GM12878 (cell line): Measurements from ENCODE around the gene NEGR1. TPM values are rescaled to one million over a fixed set of nuclear protein-coding genes. Genes with fewer than 3 reads are reported as not detected.

Source experiments
- ATAC-seq: fragments of 200-7000 bp; cut with Tn5 transposase; 3 replicates; pipeline ENCODE4 v1.9.1; 2020; ENCODE audit warnings: mild to moderate bottlenecking, moderate library complexity
- BruUV-seq: library from RNA; stranded (reverse); fragments of 400-500 nt; replicated peaks from 2 replicates; lab custom pipeline; 2021; lab: Mats Ljungman, UMichigan
- CTCF ChIA-PET: fragments of 300-600 bp; sonication (Branson Sonifier 250); formaldehyde crosslinking; extraction: SDS; loops from one replicate; lab custom pipeline; 2021; ENCODE audit warnings: inconsistent platforms; lab: Yijun Ruan, JAX
- POLR2A ChIA-PET: fragments of 350-600 bp; formaldehyde crosslinking; extraction: SDS; loops from one replicate; lab custom pipeline; 2021; ENCODE audit warnings: inconsistent platforms; lab: Charles Lee
- RAD21 ChIA-PET: fragments of 300-600 bp; sonication (Branson Sonifier 250); formaldehyde crosslinking; loops from one replicate; lab custom pipeline; 2023; ENCODE audit warnings: antibody characterized with exemption; ENCODE audit not compliant: unreplicated experiment; lab: Charles Lee
- SMC1A ChIA-PET: fragments of 300-600 bp; sonication (Branson Sonifier 250); formaldehyde crosslinking; loops from one replicate; lab custom pipeline; 2023; ENCODE audit not compliant: unreplicated experiment, uncharacterized antibody; lab: Charles Lee
- DNase-seq: peaks from one replicate; pipeline ENCODE4 v3.0.0-alpha.2; 2011; ENCODE audit warnings: low read depth, low spot score
- FAIRE-seq: peaks from 3 replicates; lab custom pipeline; 2011; peaks lifted over from hg19 to GRCh38; lab: Jason Lieb, UNC
- H2AFZ ChIP-seq: 2 replicates; pipeline ENCODE4 v1.6.0; 2011; ENCODE audit warnings: low read depth, low read length, control low read depth; ENCODE audit not compliant: control insufficient read depth
- H3K27ac ChIP-seq: 2 replicates; pipeline ENCODE4 v1.5.1; 2011; ENCODE audit warnings: control low read depth; ENCODE audit not compliant: control insufficient read depth, insufficient read depth
- H3K27me3 ChIP-seq, 2 experiments: replicated peaks in 1 of 2; 2 replicates each; pipeline versions ENCODE4 v1.6.0 to v1.6.1; 2011; ENCODE audit warnings: low read length in 1 of 2; ENCODE audit not compliant: control insufficient read depth in 2 of 2, insufficient read depth in 2 of 2
- H3K36me3 ChIP-seq, 2 experiments: 2 replicates each; pipeline ENCODE4 v1.5.1; 2011; ENCODE audit warnings: low read length in 1 of 2; ENCODE audit not compliant: control insufficient read depth in 2 of 2, insufficient read depth in 2 of 2
- H3K4me1 ChIP-seq: 2 replicates; pipeline ENCODE4 v1.6.1; 2011; ENCODE audit warnings: mild to moderate bottlenecking, low read length, moderate library complexity, mixed read lengths; ENCODE audit not compliant: control insufficient read depth, insufficient read depth
- H3K4me2 ChIP-seq: 2 replicates; pipeline ENCODE4 v1.6.0; 2011; ENCODE audit warnings: control low read depth; ENCODE audit not compliant: control insufficient read depth, insufficient read depth
- H3K4me3 ChIP-seq: fragments of 200-600 bp; sonication (generic); 2 replicates; pipeline ENCODE4 v1.5.1; 2016
- H3K79me2 ChIP-seq: 2 replicates; pipeline ENCODE4 v1.6.0; 2011; ENCODE audit warnings: low read length; ENCODE audit not compliant: control insufficient read depth, insufficient read depth
- H3K9ac ChIP-seq: 2 replicates; pipeline ENCODE4 v1.8.0; 2011; ENCODE audit warnings: low read length, control low read depth, mixed read lengths; ENCODE audit not compliant: control insufficient read depth, insufficient read depth
- H3K9me3 ChIP-seq: replicated peaks from 3 replicates; pipeline ENCODE4 v1.5.1; 2011; ENCODE audit warnings: mild to moderate bottlenecking, low read length; ENCODE audit not compliant: control insufficient read depth, insufficient read depth
- H4K20me1 ChIP-seq: 2 replicates; pipeline ENCODE4 v1.6.0; 2011; ENCODE audit not compliant: control insufficient read depth, insufficient read depth
- BMI1 ChIP-seq: fragments of 450-650 bp; IDR thresholded peaks from 2 replicates; pipeline ENCODE4 v1.6.1; 2016; ENCODE audit warnings: mild to moderate bottlenecking, moderate library complexity, borderline replicate concordance
- FOS ChIP-seq: IDR thresholded peaks from 3 replicates; pipeline ENCODE4 v1.6.1; 2011; ENCODE audit warnings: borderline replicate concordance; ENCODE audit not compliant: insufficient read length; ENCODE audit errors: extremely low read depth
- FOXK2 ChIP-seq: fragments of 450-650 bp; IDR thresholded peaks from 2 replicates; pipeline ENCODE4 v1.6.1; 2017; ENCODE audit warnings: mild to moderate bottlenecking, moderate library complexity
- HDAC2 ChIP-seq: fragments of 200-600 bp; sonication (generic); IDR thresholded peaks from 2 replicates; pipeline ENCODE4 v1.6.1; 2017
- IKZF1 ChIP-seq: fragments of 450-650 bp; conservative IDR thresholded peaks from 2 replicates; pipeline ENCODE4 v1.6.1; 2017; ENCODE audit warnings: antibody characterized with exemption, mild to moderate bottlenecking
- MLLT1 ChIP-seq: fragments of 450-650 bp; IDR thresholded peaks from 2 replicates; pipeline ENCODE4 v1.6.1; 2016; ENCODE audit warnings: mild to moderate bottlenecking
- RAD21 ChIP-seq: IDR thresholded peaks from 2 replicates; pipeline ENCODE4 v1.6.1; 2011; ENCODE audit warnings: mild to moderate bottlenecking, low read depth, low read length, moderate library complexity; ENCODE audit not compliant: insufficient read depth
- ZNF592 ChIP-seq: fragments of 450-650 bp; IDR thresholded peaks from 2 replicates; pipeline ENCODE4 v1.6.1; 2017; ENCODE audit warnings: mild to moderate bottlenecking, moderate library complexity
- WGBS: methylation state at CpG from one replicate; pipeline ENCODE4 v1.1.6; 2016; ENCODE audit warnings: low lambda C conversion rate; ENCODE audit not compliant: insufficient replicate concordance, insufficient coverage; ENCODE audit errors: missing lambda C conversion rate; 5-methylcytosine and 5-hydroxymethylcytosine counted together
- in situ Hi-C: fragments of 300-500 bp; cut with MboI; formaldehyde crosslinking; loops from 9 replicates; pipeline ENCODE4 v1.14.3; 2018; ENCODE audit warnings: mixed read lengths
- intact Hi-C: fragments of 100-400 bp; cut with micrococcal nuclease; formaldehyde crosslinking; loops from one replicate; pipeline ENCODE4 v1.14.2; 2022; ENCODE audit not compliant: unreplicated experiment
- polyA plus RNA-seq, 11 experiments: library from polyadenylated mRNA; depleted of rRNA in 4 of 11; unstranded in 6 of 11; stranded (reverse) in 5 of 11; fragments of >200 nt; fragmentation: Nextera tagmentation in 4 of 11; fragmentation: Illumina TruSeq in 1 of 11; extraction: Ambion mirVana in 4 of 11; extraction: Trizol in 1 of 11; gene quantifications; 1 replicate in 1 of 11; 2 replicates in 10 of 11; pipeline versions ENCODE4 v1.2.1 to v1.2.3, GENCODE V29; 2011 to 2016; ENCODE audit warnings: inconsistent platforms in 2 of 11, missing spikeins in 2 of 11, low read depth in 1 of 11
- total RNA-seq, 4 experiments: library from RNA; depleted of rRNA in 3 of 4; stranded (reverse); fragments of >200 nt in 3 of 4; fragmentation: Illumina TruSeq in 1 of 4; extraction: Trizol in 1 of 4; gene quantifications; 2 replicates each; pipeline versions ENCODE4 v1.2.1 to v1.2.3, GENCODE V29; 2013 to 2021

NEGR1 gene
- total and polyA plus RNA-seq, 10 of the 15 experiments (the other 5 are each of a cell fraction or from before 2014, with no cell fraction given) = under 0.01 to 0.03 (median 0.01) TPM; not detected in 7

GRCh38 chr1:71843012-71843411, 439.3 kb downstream of the NEGR1 start (continued):
- no peak for TF ChIP-seq ZNF592
- no peak for TF ChIP-seq BMI1
- no peak for TF ChIP-seq FOXK2
- TF ChIP-seq IKZF1 = no peak
- no peak for TF ChIP-seq FOS
- TF ChIP-seq HDAC2 = no peak
- TF ChIP-seq, all 136 proteins: peak for 0

GRCh38 chr1:71839876-71840275, 442.5 kb downstream of the NEGR1 start:
- SMC1A ChIA-PET = interaction anchor here (0.8 kb wide), 1 partner anchor 10 kb away, joined by 3 read pairs; no protein-coding TSS in a partner anchor
- Histone ChIP-seq H3K27me3 (no peaks in the 10 kb centered on the region), H4K20me1 (no peaks in the 10 kb centered on the region), H3K27ac (no peak overlapping the region), H3K4me2 (no peak overlapping the region), H3K4me3 (no peak overlapping the region), H3K36me3 (no peaks in the 10 kb centered on the region), H3K9ac (no peak overlapping the region), H3K79me2 (no peaks in the 10 kb centered on the region), H3K9me3 (no peaks in the 10 kb centered on the region), H3K4me1 (no peaks in the 10 kb centered on the region), H2AFZ (no peak overlapping the region)
- RAD21 ChIA-PET = no interaction called here
- POLR2A ChIA-PET = no interaction called here
- TF ChIP-seq MLLT1 = no peak
- TF ChIP-seq RAD21 = no peak
- WGBS = 14% methylated on average over 4 of the region's 4 CpGs
- DNase-seq (no peak), FAIRE-seq (no peak), ATAC-seq (no peak)
- in situ Hi-C loops = no loop called here
- intact Hi-C loops = no loop called here
- CTCF ChIA-PET = interaction anchor here (1.0 kb wide), 1 partner anchor 67 kb away, joined by 3 read pairs; no protein-coding TSS in a partner anchor
- BruUV-seq = no TSS peak
